Skeletal muscle cell (primary cell): ENCODE data around the gene PAPOLB.

Source experiments
- DNase-seq: peaks from one replicate; pipeline ENCODE4 v3.0.0-alpha.2; 2010; ENCODE audit warnings: low read depth
- H3K4me3 ChIP-seq: 2 replicates; pipeline ENCODE4 v1.5.1; 2011; ENCODE audit warnings: low read depth, mild to moderate bottlenecking, control low read depth, low read length, moderate library complexity

Gene PAPOLB

DNA sequence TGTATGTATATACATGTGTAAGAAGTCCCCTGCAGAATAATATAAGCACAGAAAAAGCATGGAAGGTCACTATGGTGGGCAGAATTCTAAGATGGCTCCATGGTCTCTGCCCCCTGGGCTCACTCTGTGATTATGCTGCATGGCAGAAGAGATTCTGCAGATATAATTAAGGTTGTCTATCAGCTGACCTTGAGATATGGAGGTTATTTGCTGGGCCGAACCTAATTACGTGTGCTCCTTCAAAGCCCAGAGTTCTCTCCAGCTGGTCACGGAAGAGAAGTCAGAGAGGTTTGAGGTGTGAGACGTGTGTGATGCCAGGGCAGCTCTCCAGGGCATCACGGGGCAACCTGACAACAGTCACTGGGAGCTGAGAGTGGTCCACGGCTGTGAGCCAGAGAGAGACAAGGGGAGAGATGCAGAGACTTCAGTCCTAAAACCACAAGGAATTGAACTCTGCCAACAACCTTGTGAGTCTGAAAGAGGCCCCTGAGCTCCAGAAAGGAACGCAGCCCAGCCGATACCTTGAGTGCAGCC, 11.5 kb downstream of the PAPOLB start:
- DNase-seq: no peak
- no peak overlapping the region for H3K4me3 ChIP-seq

DNA sequence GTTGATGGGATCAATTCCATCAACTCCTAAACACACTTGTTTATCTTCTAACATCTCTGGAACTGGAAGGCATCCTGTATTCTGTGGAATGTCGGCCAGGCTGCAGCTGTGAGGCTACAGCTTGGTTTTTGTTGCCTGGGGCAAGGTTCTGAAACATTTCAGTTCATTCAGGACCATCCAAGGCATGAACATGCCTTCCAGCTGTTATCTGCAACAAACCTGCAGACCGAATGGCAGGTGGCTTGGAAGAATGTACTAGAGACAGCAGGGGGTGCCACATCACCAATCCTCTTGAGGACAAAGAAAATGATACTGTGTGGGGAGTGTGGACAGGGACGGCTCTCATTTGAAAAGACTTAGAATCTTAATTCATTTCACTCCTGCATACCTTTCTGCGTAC, 12.4 kb downstream of the PAPOLB start:
- DNase-seq: no peak
- no peak overlapping the region for H3K4me3 ChIP-seq

- no peak for DNase-seq
- no peak overlapping the region for H3K4me3 ChIP-seq
These were observed 16.1 kb downstream of the PAPOLB start for GRCh38 chr7:4845740-4846142.

DNA sequence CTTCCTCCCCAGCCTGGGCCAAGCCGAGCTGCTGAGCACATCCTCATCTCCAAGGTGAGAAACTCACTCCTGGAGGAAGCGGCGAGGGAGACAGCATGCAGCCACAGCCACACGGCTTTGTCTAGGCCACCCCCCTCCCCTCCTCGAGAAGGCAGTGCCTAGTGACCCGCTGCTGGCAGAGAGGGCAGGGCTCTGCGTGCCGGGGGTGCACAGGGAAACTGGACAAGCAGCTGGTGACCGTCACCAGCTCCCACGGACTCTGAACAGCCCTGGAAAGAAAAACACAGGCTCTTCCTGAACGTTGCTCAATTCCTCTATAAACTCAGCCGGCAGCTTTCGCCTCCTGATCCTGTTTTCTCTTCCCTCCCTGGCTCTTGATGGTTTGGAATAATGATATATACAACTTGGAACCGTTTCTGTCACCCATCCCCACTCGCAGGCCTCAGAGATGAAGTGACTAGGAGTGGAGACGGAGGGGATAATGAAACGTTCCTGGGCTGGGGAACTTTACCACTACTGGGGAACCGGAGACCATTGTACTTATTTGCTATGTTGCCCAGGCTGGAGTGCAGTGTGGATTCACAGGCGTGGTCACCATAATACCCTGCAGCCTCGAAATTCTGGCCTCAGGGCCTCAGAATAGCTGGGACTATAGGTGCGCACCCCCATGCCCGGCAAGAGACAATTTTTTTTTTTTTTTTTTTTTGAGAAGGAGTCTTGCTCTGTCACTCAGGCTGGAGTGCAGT, 19.3 kb downstream of the PAPOLB start:
- H3K4me3 ChIP-seq: no peak overlapping the region
- no peak for DNase-seq

DNA sequence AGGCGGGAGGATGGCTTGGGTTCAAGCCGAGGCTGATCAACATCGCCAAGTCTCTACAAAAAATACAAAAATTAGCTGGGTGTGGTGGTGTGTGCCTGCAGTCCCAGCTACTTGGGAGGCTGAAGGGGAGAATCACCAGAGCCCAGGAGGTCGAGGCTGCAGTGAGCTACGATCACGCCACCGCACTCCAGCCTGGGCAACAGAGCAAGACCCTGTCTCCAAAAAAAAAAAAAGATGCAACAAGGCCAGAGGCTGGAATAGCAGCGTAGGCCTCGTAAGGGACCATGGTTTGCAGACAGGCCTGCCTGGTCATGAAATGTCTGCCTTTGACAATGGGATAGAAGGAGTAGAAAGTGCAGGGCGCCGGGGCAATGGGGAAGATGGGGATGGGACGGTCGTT, 20.0 kb downstream of the PAPOLB start:
- no peak for DNase-seq
- no peak overlapping the region for H3K4me3 ChIP-seq

DNA sequence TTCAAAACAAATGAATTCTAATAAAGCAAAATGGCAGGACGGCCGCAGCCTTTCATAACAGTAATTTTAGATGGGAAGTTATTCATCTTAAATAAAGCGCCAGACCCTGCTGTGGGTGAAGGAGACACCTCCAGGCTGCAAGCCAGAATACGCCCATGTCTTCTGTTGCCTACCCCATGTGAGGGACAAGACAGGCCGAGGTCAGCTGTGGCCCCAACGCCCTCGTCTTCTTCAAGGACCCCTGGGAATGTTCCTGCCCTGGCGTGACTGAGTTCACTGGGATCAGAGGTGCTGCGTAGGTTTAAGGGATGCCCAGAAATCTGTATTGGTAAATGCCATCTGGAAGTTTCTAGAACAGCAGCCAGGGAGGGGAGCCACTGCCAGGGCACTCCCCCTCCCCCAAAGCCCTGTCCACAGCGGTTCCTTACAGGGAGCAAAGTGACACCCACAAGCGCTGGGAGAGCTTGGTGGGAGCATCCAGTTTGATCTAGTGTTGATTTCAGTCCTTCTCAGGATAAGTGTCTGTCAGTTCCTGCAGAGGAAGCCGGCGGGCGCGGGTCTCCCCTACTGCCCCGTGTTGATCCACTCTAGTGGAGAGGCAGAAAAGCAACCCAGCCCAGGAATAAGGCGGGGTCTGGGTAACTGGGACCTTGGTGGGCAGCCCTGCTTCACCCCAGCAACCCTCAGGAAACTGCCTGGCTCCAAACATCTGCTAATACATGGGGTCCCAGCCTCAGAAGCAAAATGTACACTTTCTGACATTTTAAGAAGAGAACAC, 20.6 kb downstream of the PAPOLB start:
- no peak for DNase-seq
- no peak overlapping the region for H3K4me3 ChIP-seq

DNA sequence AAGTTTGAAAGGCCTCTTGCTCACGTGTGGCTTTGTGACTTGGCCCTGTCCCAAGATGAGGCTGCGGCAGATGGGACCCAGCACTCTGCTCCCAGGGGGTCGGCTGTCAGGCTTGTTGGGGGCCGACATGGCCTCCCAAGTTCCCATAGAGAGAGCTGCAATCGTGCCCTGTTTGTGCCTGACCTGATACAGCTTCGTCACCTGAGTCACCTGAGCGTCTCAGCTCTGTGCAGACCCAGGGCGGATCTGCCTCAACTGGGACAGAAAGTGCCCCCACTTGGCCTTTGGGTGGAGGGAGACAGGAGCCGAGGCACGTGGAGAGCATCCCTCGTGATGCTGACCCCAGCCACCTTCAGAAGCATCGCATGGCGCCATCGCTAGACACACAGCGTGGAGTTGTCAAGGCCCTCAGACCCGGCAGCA, 21.7 kb downstream of the PAPOLB start:
- no peak overlapping the region for H3K4me3 ChIP-seq
- no peak for DNase-seq

- H3K4me3 ChIP-seq: no peak overlapping the region
- no peak for DNase-seq
These were observed 23.1 kb downstream of the PAPOLB start for GRCh38 chr7:4838626-4839334.

- DNase-seq: no peak
- no peak overlapping the region for H3K4me3 ChIP-seq
These were observed 23.8 kb downstream of the PAPOLB start for GRCh38 chr7:4837803-4838625.

DNA sequence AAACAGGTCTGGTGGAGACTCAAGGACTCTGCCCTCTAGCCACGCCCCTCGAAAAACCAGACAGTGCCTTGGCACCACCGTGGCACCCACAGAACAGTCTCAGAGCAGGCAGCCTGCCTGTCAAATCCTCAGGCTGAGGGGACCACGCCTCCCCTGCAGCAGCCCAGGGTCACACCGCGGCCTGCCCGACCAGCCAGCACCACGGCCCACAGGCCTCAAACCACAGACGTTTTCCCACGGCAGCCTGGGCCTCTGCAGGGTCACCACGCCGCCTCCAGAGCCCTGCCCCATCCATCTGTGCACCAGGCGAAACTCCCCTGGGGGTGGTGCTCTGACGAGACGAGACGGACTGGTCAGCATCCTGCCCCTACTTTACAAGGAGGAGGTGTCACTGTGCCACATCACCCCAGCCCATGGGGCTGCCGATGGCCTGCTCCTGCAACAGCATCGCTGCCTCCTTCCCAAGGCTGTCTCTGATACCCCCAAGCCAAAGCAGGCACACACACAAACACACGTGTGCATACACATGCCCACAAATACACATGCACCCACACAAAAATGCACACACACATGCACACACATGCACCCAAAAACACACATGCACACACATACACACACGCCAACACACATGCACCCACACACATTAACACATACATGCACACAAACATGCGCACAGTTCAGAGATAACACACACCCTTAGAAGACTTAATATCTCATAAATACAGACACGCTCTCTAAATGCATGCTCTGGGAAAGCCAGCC, 24.6 kb downstream of the PAPOLB start:
- no peak overlapping the region for H3K4me3 ChIP-seq
- no peak for DNase-seq

GRCh38 chr7:4836206-4836661, 25.6 kb downstream of the PAPOLB start:
- H3K4me3 ChIP-seq: no peak overlapping the region
- DNase-seq: no peak

- H3K4me3 ChIP-seq: no peak overlapping the region
- DNase-seq: no peak
These were observed 26.2 kb downstream of the PAPOLB start for GRCh38 chr7:4835398-4836205.

DNA sequence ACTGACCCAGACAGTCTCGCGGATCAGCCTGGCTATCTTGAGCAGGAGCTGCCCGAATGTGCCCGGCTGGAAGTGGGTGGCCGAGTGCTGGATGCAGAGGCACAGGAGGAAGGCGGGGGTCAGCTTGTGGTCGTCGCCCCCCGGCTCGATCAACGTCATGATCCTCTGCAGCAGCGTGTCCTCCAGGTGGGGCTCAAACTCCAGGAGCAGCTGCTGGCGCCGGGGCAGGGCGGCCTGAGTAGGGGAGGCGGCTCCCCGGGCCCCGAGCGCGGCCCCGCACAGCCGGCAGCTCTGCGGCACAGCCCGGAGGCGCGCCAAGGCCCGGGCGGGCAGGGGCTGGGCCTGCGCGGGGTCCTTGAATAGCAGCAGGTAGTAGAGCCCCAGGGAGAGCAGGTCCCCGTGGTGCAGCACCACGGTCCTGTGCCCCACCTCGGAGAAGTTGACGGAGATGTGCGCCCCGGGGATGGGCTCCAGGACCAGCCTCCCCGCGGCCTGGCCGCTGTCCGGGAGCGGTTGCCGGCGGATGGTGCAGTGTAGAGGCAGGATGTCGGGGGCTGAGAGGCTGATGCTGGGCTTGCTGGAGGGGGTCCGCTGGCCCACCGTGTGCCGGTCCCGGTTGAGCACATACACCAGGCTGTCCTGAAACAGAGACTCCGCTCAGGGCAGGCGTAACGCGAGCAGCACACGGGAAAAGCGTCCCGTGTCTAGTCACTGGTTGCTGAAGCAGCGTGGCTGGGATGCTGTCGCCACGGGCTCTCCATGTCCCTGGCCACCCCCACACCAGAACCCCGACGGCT, 27.0 kb downstream of the PAPOLB start:
- H3K4me3 ChIP-seq: no peak overlapping the region
- DNase-seq: no peak

DNA sequence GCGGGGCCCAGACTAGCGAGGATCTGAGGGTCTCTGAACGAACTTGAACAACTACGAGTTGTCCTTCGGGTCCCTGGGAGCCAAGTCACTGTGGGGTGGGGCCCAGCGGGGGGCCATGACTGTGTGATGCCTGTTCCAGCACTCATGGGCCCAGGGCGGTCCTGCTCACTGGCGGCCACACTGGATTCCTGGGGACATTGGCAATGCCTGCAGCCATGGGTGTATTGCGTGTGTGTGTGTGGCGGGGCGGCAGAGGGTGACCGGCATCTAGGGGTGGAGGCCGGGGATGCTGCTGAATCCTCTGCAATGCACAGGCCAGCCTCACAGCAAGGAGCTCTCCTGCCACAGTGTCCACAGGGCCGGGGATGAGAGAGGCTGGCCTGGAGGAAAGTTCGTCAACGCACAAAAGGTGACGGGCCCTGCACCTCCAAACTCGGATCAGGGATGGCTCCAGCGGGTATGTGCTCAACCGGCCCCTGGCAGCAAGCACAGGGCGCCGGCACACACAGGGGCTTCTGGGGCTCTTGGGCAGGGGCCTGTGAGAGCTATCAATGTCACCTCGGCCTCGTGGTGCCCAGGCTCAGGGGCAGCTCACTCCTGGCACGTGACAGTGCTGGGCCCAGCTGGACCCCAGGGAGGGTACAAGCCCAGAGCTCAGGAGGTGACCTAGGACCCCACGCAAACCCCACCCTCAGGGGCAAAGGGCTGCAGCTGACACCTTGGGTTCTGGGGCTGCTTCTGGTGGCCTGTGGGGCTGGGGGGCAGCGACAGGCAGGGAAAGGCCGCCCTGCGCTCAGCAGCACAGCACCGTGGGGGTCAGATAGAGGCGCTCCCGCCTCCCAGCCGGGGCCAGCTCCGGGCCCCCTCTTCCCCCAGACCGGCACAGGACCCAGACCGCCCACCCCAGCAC, 27.9 kb downstream of the PAPOLB start:
- DNase-seq: no peak
- no peak overlapping the region for H3K4me3 ChIP-seq

DNA sequence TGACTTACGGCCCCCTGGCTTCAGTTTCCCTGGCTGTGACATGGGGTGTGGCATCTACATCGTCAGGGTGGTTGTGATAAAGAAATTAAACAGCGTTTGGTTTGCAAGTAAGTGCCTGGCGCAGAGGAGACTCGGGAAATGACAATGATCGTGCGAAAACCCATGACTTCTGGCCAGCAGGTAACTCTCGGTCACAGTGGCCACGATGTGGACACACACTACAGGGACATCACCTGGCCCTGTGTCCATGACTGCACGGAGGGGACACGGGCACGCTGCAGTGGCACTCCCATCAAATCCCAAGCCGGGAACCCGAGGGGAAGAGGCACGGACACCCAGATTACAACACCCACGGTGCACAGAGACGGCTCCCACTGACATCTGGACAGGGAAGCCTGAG, 28.7 kb downstream of the PAPOLB start:
- no peak for DNase-seq
- H3K4me3 ChIP-seq: no peak overlapping the region

DNA sequence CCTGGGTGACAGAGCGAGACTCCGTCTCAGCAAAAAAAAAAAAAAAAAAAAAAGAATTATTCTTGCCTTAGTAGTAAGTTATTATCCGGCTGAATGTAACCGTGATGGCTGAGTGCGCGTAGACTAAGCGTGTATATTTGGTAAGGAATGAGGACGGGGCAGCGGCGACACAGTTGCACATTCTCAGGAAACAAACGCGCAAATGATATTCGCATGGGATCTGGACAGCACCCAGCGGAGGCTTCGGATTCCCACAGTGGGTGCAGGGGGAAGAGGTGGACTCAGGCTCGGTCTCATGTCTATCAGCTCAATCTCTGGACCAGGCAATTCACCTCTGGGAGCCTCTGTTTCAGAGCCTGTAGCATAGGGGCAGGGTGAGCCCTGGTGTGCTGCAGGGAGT, 29.1 kb downstream of the PAPOLB start:
- no peak overlapping the region for H3K4me3 ChIP-seq
- DNase-seq: no peak
